ENCODE measurements around the gene CFAP157. TPM values are rescaled to one million over a fixed set of nuclear protein-coding genes. Genes with fewer than 3 reads are reported as not detected.

Gene CFAP157
- polyA plus RNA-seq (2011; rRNA removed), result 0.11 TPM in 1 of 2 replicates, not detected in the other
- not detected in 2 replicates for polyA minus RNA-seq (2011; rRNA and poly(A)+ RNA removed)

GRCh38 chr9:127706836-127707241 lies at the start of gene CFAP157:
Gene CFAP157, plus strand, starts transcription at chr9:127706988. Its CDS starts 44 bp downstream, at chr9:127707032.
- Histone ChIP-seq H3K36me3 (ENCODE audit: control insufficient read depth, insufficient read depth, low read length) (no peaks in the 10 kb centered on the region), H3K4me3 (ENCODE audit: low read depth, low read length) (no peak within 1 kb of the TSS), H3K27me3 (ENCODE audit: control insufficient read depth, insufficient read depth, low read length) (no peaks in the 10 kb centered on the region)
- TF ChIP-seq, protein P1, sequence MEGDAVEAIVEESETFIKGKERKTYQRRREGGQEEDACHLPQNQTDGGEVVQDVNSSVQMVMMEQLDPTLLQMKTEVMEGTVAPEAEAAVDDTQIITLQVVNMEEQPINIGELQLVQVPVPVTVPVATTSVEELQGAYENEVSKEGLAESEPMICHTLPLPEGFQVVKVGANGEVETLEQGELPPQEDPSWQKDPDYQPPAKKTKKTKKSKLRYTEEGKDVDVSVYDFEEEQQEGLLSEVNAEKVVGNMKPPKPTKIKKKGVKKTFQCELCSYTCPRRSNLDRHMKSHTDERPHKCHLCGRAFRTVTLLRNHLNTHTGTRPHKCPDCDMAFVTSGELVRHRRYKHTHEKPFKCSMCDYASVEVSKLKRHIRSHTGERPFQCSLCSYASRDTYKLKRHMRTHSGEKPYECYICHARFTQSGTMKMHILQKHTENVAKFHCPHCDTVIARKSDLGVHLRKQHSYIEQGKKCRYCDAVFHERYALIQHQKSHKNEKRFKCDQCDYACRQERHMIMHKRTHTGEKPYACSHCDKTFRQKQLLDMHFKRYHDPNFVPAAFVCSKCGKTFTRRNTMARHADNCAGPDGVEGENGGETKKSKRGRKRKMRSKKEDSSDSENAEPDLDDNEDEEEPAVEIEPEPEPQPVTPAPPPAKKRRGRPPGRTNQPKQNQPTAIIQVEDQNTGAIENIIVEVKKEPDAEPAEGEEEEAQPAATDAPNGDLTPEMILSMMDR (IDR thresholded peaks at IDR 0.05; ENCODE audit: insufficient read depth, low read depth, low read length), result no peak
- DNase-seq (ENCODE audit: low read depth), result no peak
- ChIA-PET CTCF (no interaction called here), POLR2A (no interaction called here)

- ChIA-PET POLR2A (no interaction called here), CTCF (no interaction called here)
- no peak for DNase-seq (ENCODE audit: low read depth)
- TF ChIP-seq, protein P1 (IDR thresholded peaks at IDR 0.05; ENCODE audit: insufficient read depth, low read depth, low read length), result no peak
- Histone ChIP-seq H3K4me3 (ENCODE audit: low read depth, low read length) (no peak overlapping the region), H3K36me3 (ENCODE audit: control insufficient read depth, insufficient read depth, low read length) (peaks cover 7% of the 10 kb centered on the region), H3K27me3 (ENCODE audit: control insufficient read depth, insufficient read depth, low read length) (no peaks in the 10 kb centered on the region)
Observed at GRCh38 chr9:127658428-127658827, 48.4 kb upstream of the CFAP157 start.

DNA sequence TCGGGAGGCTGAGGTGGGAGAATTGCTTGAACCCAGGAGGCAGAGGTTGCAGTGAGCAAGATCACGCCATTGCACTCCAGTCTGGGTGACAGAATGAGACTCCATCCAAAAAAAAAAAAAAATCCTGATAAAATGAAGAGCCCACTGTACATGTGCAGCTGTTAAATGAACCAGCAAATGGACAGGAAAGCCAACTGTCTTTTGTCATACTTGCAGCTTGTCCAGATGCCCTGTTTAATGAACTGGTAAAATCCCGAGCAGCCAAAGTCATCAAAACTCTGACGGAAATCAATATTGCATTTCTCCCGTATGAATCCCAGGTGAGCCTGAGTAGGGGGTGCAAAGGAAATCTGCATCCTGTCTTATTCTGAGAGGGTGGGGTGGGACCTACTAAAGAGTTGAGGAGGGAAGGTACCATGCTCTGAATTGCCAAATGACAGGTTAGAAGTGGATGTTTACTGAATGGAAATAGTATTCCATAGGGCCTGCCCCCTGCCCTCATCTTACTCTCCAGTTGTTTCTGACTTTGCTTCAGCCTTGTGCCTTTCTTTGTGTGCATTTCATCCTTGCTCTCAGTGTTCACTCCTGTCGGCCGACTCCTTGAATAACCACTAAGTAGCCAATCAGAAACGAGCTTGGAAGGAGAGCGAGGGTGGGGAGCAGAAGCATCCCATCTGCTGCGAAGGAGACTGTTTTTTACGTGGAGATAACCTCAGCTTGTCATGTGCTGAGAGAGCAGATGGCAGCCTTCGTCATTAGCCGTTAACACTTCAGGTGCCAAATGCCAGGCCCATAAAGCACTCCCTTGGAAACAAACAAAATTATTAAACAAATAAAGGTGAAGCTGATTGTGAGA lies 45.7 kb upstream of the CFAP157 start:
- Histone ChIP-seq H3K36me3 (ENCODE audit: control insufficient read depth, insufficient read depth, low read length) (peaks cover 11% of the 10 kb centered on the region), H3K27me3 (ENCODE audit: control insufficient read depth, insufficient read depth, low read length) (no peaks in the 10 kb centered on the region), H3K4me3 (ENCODE audit: low read depth, low read length) (no peak overlapping the region)
- POLR2A ChIA-PET, result no interaction called here
- CTCF ChIA-PET, result interaction anchor here (0.5 to 1.7 kb wide), 3 partner anchors 9 to 256 kb away, joined by 3 to 4 read pairs (median 3); no protein-coding TSS in a partner anchor
- DNase-seq (ENCODE audit: low read depth), result no peak
- TF ChIP-seq, protein P1 (IDR thresholded peaks at IDR 0.05; ENCODE audit: insufficient read depth, low read depth, low read length), result no peak

DNA sequence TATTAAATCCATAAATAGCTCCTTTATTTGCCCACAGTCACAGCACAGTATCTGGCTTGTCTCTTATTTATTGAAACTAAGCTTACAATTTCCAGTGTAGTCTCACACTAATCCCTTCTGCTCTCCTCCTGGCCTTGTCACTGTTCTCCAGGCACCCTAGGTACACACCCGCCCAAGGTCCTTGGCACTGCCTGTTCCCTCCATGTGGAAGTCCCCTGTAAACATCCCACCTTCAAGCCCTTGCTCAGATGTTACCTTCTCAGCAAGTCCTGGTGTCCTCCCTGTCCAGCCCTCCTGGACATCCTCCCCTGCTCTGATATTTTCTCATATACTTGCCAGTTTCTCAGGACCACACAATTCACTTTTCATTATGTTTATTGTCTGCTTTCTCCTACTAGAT lies 44.2 kb upstream of the CFAP157 start:
- Histone ChIP-seq H3K36me3 (ENCODE audit: control insufficient read depth, insufficient read depth, low read length) (peaks cover 11% of the 10 kb centered on the region), H3K4me3 (ENCODE audit: low read depth, low read length) (no peak overlapping the region), H3K27me3 (ENCODE audit: control insufficient read depth, insufficient read depth, low read length) (no peaks in the 10 kb centered on the region)
- TF ChIP-seq, protein P1 (IDR thresholded peaks at IDR 0.05; ENCODE audit: insufficient read depth, low read depth, low read length), result no peak
- CTCF ChIA-PET, result no interaction called here
- POLR2A ChIA-PET, result no interaction called here
- no peak for DNase-seq (ENCODE audit: low read depth)

DNA sequence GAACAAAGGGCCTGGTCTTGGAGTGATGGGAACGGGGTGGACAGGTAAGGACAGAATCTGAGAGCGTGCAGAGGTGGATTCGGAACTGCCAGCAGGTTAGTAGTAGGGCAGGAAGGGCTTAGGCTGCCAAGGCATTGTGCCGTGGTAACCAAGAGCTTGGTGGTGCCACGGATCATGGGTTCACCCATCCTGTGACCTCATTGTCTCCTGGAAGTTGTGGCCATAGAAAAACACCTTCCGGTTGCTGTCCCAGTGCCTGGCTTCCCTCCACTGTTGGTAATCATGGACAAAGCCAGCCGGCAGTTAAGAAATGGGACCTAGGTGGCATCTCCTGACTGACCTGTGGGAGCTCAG lies 42.5 kb upstream of the CFAP157 start:
- no peak for DNase-seq (ENCODE audit: low read depth)
- POLR2A ChIA-PET, result interaction anchor here (0.7 kb wide), 1 partner anchor 45 kb away, joined by 4 read pairs; no protein-coding TSS in a partner anchor
- CTCF ChIA-PET, result interaction anchor here (2.5 kb wide), 1 partner anchor 71 kb away, joined by 11 read pairs; the partner anchor contains the start of gene TOR2A
- Histone ChIP-seq H3K36me3 (ENCODE audit: control insufficient read depth, insufficient read depth, low read length) (peaks cover 12% of the 10 kb centered on the region), H3K4me3 (ENCODE audit: low read depth, low read length) (no peak overlapping the region), H3K27me3 (ENCODE audit: control insufficient read depth, insufficient read depth, low read length) (no peaks in the 10 kb centered on the region)
- TF ChIP-seq, protein P1 (IDR thresholded peaks at IDR 0.05; ENCODE audit: insufficient read depth, low read depth, low read length), result no peak
